Endothelial cell (in vitro differentiated cells): ENCODE measurements around the gene CRYAA. TPM values are rescaled to one million over a fixed set of nuclear protein-coding genes. Genes with fewer than 3 reads are reported as not detected.

Experiments
- DNase-seq: peaks from one replicate; pipeline ENCODE4 v3.0.0; 2021; ENCODE audit warnings: low spot score
- H3K27ac Mint-ChIP-seq: one replicate; pipeline ENCODE4 v1.8.0; 2021; ENCODE audit warnings: mixed read lengths, inconsistent platforms; ENCODE audit not compliant: unreplicated experiment
- H3K27me3 Mint-ChIP-seq: one replicate; pipeline ENCODE4 v1.8.0; 2021; ENCODE audit warnings: mild to moderate bottlenecking, moderate library complexity, mixed read lengths, inconsistent platforms; ENCODE audit not compliant: unreplicated experiment
- H3K36me3 Mint-ChIP-seq: one replicate; pipeline ENCODE4 v1.8.0; 2021; ENCODE audit warnings: mild to moderate bottlenecking, low read depth, mixed read lengths, inconsistent platforms; ENCODE audit not compliant: unreplicated experiment
- H3K4me1 Mint-ChIP-seq: one replicate; pipeline ENCODE4 v1.8.0; 2021; ENCODE audit warnings: mild to moderate bottlenecking, mixed read lengths, inconsistent platforms; ENCODE audit not compliant: unreplicated experiment
- H3K4me3 Mint-ChIP-seq: one replicate; pipeline ENCODE4 v1.8.0; 2021; ENCODE audit warnings: mild to moderate bottlenecking, mixed read lengths, inconsistent platforms; ENCODE audit not compliant: unreplicated experiment
- H3K9me3 Mint-ChIP-seq: one replicate; pipeline ENCODE4 v1.8.0; 2021; ENCODE audit warnings: mixed read lengths, inconsistent platforms; ENCODE audit not compliant: unreplicated experiment
- total RNA-seq: library from RNA; stranded (reverse); fragmentation: NEBNext Ultra II Directional; extraction: Animal tissue kit (Norgen Biotek cat#: 25700); gene quantifications from one replicate; pipeline ENCODE4 v1.2.1, GENCODE V29; 2021; ENCODE audit not compliant: unreplicated experiment
- TF ChIP-seq, protein P1 (sequence below): fragments of 200-600 bp; sonication (generic); IDR thresholded peaks from one replicate; pipeline ENCODE4 v1.5.0; 2021; ENCODE audit warnings: antibody characterized with exemption; ENCODE audit not compliant: unreplicated experiment

The CRYAA gene
- total RNA-seq, 1 donor from 2014 or later: not detected

DNA sequence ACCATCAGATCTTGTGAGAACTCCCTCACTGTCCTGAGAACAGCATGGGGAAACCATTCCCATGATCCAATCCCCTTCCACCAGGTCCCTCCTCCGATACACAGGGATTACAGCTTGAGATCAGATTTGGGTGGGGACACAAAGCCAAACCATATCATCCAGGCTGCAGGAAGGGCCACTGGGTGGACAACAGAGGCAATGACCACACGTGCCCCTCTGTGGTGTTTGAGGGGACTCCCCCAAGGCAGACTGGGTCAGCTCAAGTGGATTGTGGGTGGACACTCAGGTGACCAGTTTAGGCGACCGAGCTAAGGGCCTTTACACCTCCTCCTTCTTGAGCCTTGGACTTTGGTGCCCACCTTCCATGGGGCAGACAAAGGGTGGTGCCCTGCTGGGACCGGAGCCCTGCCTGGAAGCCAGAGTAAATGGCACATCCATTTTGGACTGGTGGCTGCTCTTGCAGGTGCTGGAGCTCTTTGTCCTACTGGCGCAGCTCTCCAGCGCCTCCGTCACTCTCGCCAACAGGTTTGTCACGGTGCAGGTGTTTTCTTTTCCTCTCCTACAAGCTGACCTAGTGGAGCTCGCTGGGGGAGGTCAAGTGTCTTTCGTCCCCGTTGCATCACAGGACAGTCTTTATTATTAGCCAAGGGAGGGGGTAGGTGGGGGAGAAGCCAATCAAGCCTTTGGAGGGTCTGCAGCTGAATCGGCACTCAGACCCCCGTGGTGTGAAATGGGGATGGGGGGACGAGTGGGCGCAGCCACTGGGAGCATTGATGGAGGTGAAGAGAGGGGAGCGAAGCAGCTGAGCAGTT lies 37.6 kb downstream of the CRYAA start:
- H3K36me3 Mint-ChIP-seq: peaks cover 5% of the 10 kb centered on the region
- H3K4me1 Mint-ChIP-seq: no peaks in the 10 kb centered on the region
- no peak for DNase-seq
- TF ChIP-seq, protein P1, sequence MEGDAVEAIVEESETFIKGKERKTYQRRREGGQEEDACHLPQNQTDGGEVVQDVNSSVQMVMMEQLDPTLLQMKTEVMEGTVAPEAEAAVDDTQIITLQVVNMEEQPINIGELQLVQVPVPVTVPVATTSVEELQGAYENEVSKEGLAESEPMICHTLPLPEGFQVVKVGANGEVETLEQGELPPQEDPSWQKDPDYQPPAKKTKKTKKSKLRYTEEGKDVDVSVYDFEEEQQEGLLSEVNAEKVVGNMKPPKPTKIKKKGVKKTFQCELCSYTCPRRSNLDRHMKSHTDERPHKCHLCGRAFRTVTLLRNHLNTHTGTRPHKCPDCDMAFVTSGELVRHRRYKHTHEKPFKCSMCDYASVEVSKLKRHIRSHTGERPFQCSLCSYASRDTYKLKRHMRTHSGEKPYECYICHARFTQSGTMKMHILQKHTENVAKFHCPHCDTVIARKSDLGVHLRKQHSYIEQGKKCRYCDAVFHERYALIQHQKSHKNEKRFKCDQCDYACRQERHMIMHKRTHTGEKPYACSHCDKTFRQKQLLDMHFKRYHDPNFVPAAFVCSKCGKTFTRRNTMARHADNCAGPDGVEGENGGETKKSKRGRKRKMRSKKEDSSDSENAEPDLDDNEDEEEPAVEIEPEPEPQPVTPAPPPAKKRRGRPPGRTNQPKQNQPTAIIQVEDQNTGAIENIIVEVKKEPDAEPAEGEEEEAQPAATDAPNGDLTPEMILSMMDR: no peak
- H3K27me3 Mint-ChIP-seq: peaks cover 8% of the 10 kb centered on the region
- no peak overlapping the region for H3K27ac Mint-ChIP-seq
- H3K4me3 Mint-ChIP-seq: no peak overlapping the region
- H3K9me3 Mint-ChIP-seq: peaks cover 4% of the 10 kb centered on the region

DNA sequence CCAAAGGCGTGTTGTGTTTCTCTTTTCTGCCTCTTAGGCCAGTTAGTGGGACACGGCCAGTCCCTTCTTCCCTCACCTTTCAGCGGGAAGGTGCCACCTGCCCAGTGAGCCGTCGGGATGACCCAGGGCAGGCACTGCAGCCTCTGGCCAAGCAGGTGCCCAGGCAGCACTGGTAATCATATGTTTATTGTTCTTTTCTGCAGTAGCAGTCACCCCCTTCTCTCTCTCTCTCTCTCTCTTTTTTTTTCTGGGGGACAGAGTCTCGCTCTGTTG lies 38.2 kb downstream of the CRYAA start:
- TF ChIP-seq, protein P1: no peak
- Mint-ChIP-seq H3K36me3 (peaks cover 5% of the 10 kb centered on the region), H3K9me3 (peaks cover 4% of the 10 kb centered on the region), H3K27ac (no peak overlapping the region), H3K4me3 (no peak overlapping the region), H3K27me3 (peaks cover 8% of the 10 kb centered on the region), H3K4me1 (no peaks in the 10 kb centered on the region)
- DNase-seq: no peak

DNA sequence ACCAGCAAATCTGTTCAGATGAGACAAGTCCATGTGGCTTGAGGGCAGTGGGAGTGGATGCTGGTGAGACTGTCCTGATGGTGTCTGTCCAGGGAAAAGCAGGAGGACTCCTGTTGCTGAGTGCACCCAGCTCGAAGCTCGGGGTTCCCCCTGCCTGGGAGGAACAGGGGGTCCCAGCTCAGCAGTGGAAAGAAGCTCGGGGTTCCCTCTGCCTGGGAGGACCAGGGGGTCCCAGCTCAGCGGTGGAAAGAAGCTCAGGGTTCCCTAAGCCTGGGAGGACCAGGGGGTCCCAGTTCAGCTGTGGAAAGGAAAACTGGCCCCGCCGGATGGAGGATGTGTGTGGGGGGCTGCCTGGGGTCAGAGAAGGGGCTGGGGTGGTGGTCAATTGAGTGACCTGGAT lies 39.1 kb downstream of the CRYAA start:
- no peak for DNase-seq
- Mint-ChIP-seq H3K27ac (no peak overlapping the region), H3K4me1 (no peaks in the 10 kb centered on the region), H3K9me3 (peaks cover 2% of the 10 kb centered on the region), H3K36me3 (peaks cover 5% of the 10 kb centered on the region), H3K27me3 (peaks cover 8% of the 10 kb centered on the region), H3K4me3 (no peak overlapping the region)
- TF ChIP-seq, protein P1: no peak

DNA sequence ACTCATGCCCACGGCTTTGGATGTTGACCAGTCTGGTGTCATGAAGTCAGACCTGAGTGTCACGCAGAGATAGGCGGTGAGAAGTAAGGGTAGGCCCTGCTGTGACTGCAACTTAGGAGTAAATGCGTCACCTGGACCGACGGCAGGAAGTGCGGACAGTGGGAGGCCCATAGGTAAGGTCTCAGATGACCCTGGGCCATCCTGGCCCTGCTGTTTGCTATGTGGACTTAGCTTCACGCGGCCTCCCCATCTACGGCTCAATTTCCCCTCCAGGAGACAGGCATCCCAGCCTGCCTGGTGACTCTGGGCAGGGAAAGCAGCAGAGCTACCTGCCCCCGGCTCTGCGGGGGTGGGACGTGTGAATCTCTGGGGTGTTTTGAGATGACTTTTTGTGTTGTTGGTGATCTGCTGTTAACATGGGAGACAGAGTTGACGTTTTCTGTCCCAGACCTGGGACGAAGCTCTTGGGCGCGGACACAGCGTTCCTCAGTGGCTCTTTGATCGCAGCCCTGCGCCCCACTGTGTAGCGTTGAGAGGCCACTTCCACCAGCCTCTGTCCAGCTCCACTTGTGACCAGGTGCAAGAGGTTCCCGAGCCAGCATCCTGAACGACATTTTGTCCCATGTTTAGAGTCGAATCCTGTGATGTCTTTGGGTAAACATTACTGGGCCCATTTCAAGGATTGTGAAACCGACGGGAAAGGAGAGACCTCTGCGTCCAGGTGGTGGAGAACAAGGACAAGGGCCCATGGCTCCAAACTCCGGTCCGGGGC lies 39.9 kb downstream of the CRYAA start:
- no peaks in the 10 kb centered on the region for H3K4me1 Mint-ChIP-seq
- peaks cover 8% of the 10 kb centered on the region for H3K27me3 Mint-ChIP-seq
- no peak overlapping the region for H3K27ac Mint-ChIP-seq
- TF ChIP-seq, protein P1: no peak
- H3K9me3 Mint-ChIP-seq: no peaks in the 10 kb centered on the region
- no peak for DNase-seq
- peak overlapping the region; percentile 56 for H3K4me3 Mint-ChIP-seq
- H3K36me3 Mint-ChIP-seq: peaks cover 5% of the 10 kb centered on the region
